Measurements from ENCODE around the gene CCND1.
A peak's percentile ranks its signal among the peaks of the same experiment; 100 is the strongest.

The CCND1 gene

GRCh38 chr11:69667619-69668604 lies 27.0 kb downstream of the CCND1 start:
- TF ChIP-seq CTCF (conservative IDR thresholded peaks at IDR 0.05; ENCODE audit: low read depth, low read length), result no peak
- DNase-seq (ENCODE audit: low read depth), result peak; percentile 84
- H3K4me3 ChIP-seq (ENCODE audit: low read length), result no peak overlapping the region

GRCh38 chr11:69669486-69669885 lies 28.5 kb downstream of the CCND1 start:
- TF ChIP-seq CTCF (conservative IDR thresholded peaks at IDR 0.05; ENCODE audit: low read depth, low read length), result no peak
- no peak overlapping the region for H3K4me3 ChIP-seq (ENCODE audit: low read length)

GRCh38 chr11:69670158-69670845 lies 29.3 kb downstream of the CCND1 start:
- DNase-seq (ENCODE audit: low read depth), result no peak

More at GRCh38 chr11:69669486-69669885, 28.5 kb downstream of the CCND1 start:
- no peak for DNase-seq (ENCODE audit: low read depth)

GRCh38 chr11:69671734-69672465 lies 30.9 kb downstream of the CCND1 start:
- no peak overlapping the region for H3K4me3 ChIP-seq (ENCODE audit: low read length)
- DNase-seq (ENCODE audit: low read depth), result no peak
- TF ChIP-seq CTCF (conservative IDR thresholded peaks at IDR 0.05; ENCODE audit: low read depth, low read length), result no peak

More at GRCh38 chr11:69670158-69670845, 29.3 kb downstream of the CCND1 start:
- TF ChIP-seq CTCF (conservative IDR thresholded peaks at IDR 0.05; ENCODE audit: low read depth, low read length), result peak; percentile 96
- H3K4me3 ChIP-seq (ENCODE audit: low read length), result no peak overlapping the region

GRCh38 chr11:69674267-69674885 lies 33.4 kb downstream of the CCND1 start:
- no peak for TF ChIP-seq CTCF (conservative IDR thresholded peaks at IDR 0.05; ENCODE audit: low read depth, low read length)
- peak; percentile 70 for DNase-seq (ENCODE audit: low read depth)
- peak overlapping the region; percentile 73 for H3K4me3 ChIP-seq (ENCODE audit: low read length)

GRCh38 chr11:69674886-69675714 lies 34.1 kb downstream of the CCND1 start, which contains the start of gene LTO1:
TSS of gene LTO1 (minus strand) at chr11:69675353. CDS start at chr11:69675239, 114 bp downstream.
- TF ChIP-seq CTCF (conservative IDR thresholded peaks at IDR 0.05; ENCODE audit: low read depth, low read length), result no peak
- peak within 1 kb of the TSS; percentile 73 for H3K4me3 ChIP-seq (ENCODE audit: low read length)
- peak; percentile 72 for DNase-seq (ENCODE audit: low read depth)
